ENCODE results near the gene KPTN. TPM values are rescaled to one million over a fixed set of nuclear protein-coding genes. Genes with fewer than 3 reads are reported as not detected.

KPTN gene
- total and polyA plus RNA-seq, 2 of the 8 experiments (the other 6 are each of a cell fraction or from before 2014, with no cell fraction given), result 23.6 to 31.3 TPM

- no peak overlapping the region for H3K4me2 ChIP-seq (ENCODE audit: insufficient read depth in 1 of 2, low read depth in 2 of 2, low read length in 2 of 2)
- FAIRE-seq (no peak), DNase-seq (ENCODE audit: low read depth in 1 of 2, low spot score in 2 of 2) (no peak)
- no peak overlapping the region for H3K18ac ChIP-seq (ENCODE audit: extremely low read depth, low read length)
- 72% methylated on average over 5 of the region's 5 CpGs; no CpG with 5 or more reads in 1 of the 2 experiments for WGBS, 2 experiments (ENCODE audit: extremely low coverage in 1 of 2, insufficient coverage in 1 of 2, insufficient read length in 1 of 2, insufficient replicate concordance in 2 of 2, low coverage in 1 of 2, low lambda C conversion rate in 2 of 2, missing lambda C conversion rate in 1 of 2)
- no peak overlapping the region for H2BK5ac ChIP-seq (ENCODE audit: low read depth, low read length)
- CTCF ChIA-PET (ENCODE audit: partially characterized antibody), result interaction anchor here (0.8 to 1.4 kb wide), 6 partner anchors 9 to 203 kb away, joined by 3 to 5 read pairs (median 4); partner anchors contain the start of gene KPTN
- H3K9me3 ChIP-seq (ENCODE audit: insufficient read depth in 2 of 2, low read depth in 1 of 2, low read length in 1 of 2), result no peaks in the 10 kb centered on the region
- no peaks in the 10 kb centered on the region for H3K27me3 ChIP-seq (replicated peaks in 1 of 4; ENCODE audit: control insufficient read depth in 3 of 4, extremely low read depth in 1 of 4, insufficient read depth in 3 of 4, low read length in 3 of 4)
- H3K79me1 ChIP-seq (ENCODE audit: low read depth, low read length), result peaks cover 11% of the 10 kb centered on the region
- H2AK5ac ChIP-seq (ENCODE audit: low read depth, low read length), result no peak overlapping the region
- H3K9ac ChIP-seq (replicated peaks in 1 of 4; ENCODE audit: extremely low read depth in 1 of 4, low read depth in 3 of 4, low read length in 3 of 4), result no peak overlapping the region
- H3K36me3 ChIP-seq (ENCODE audit: control insufficient read depth in 2 of 4, insufficient read depth in 4 of 4, low read length in 3 of 4), result no peaks in the 10 kb centered on the region
- H3K79me2 ChIP-seq (ENCODE audit: control insufficient read depth in 1 of 2, insufficient read depth in 2 of 2, low read length in 2 of 2), result peaks cover 0 to 28% of the 10 kb centered on the region in 2 experiments; a peak in 2 of 4 replicates
- peaks cover 0 to 6% of the 10 kb centered on the region in 2 experiments for H4K20me1 ChIP-seq (replicated peaks in 1 of 2; ENCODE audit: control insufficient read depth in 1 of 2, insufficient read depth in 2 of 2, low read length in 2 of 2)
- TF ChIP-seq SRF (IDR thresholded peaks at IDR 0.05; ENCODE audit: low read depth, low read length), result no peak
- TF ChIP-seq CREB1 (IDR thresholded peaks at IDR 0.05), result no peak
- TF ChIP-seq RAD21 (IDR thresholded peaks at IDR 0.05 in 1 of 2, conservative IDR thresholded peaks at IDR 0.05 in 1 of 2; ENCODE audit: low read depth in 2 of 2, low read length in 2 of 2), result no peak
- no peak overlapping the region for H2AFZ ChIP-seq (ENCODE audit: low read length)
- H3K4ac ChIP-seq (replicated peaks; ENCODE audit: insufficient read length, low read depth, low read length), result no peak overlapping the region
- H3K4me3 ChIP-seq (ENCODE audit: extremely low read depth in 1 of 4, insufficient read depth in 2 of 4, low read depth in 3 of 4, low read length in 4 of 4), result no peak overlapping the region
- H3K23ac ChIP-seq (ENCODE audit: insufficient read length), result no peak overlapping the region
- H3K14ac ChIP-seq (ENCODE audit: insufficient read length), result no peak overlapping the region
- H3K56ac ChIP-seq (replicated peaks; ENCODE audit: insufficient read length, low read depth, low read length), result no peak overlapping the region
- no peak overlapping the region for H2BK20ac ChIP-seq (ENCODE audit: low read length)
- no peak overlapping the region for H4K91ac ChIP-seq (replicated peaks; ENCODE audit: insufficient read length, low read length)
- H3K4me1 ChIP-seq (replicated peaks in 1 of 4; ENCODE audit: control insufficient read depth in 3 of 4, insufficient read depth in 4 of 4, low read length in 3 of 4), result peaks cover 0 to 14% (median 4%) of the 10 kb centered on the region in 4 experiments; a peak in 5 of 7 replicates
- no peak overlapping the region for H2BK12ac ChIP-seq (ENCODE audit: low read depth, low read length)
- POLR2A ChIA-PET (ENCODE audit: partially characterized antibody), result interaction anchor here (0.9 to 5.0 kb wide), 2 partner anchors 9 to 19 kb away, joined by 4 to 17 read pairs; partner anchors contain the start of gene KPTN
- H3K27ac ChIP-seq (ENCODE audit: low read depth, low read length), result no peak overlapping the region
- H2BK15ac ChIP-seq (ENCODE audit: low read length), result no peak overlapping the region
- no peak overlapping the region for H4K5ac ChIP-seq (ENCODE audit: insufficient read length, low read depth, low read length)
- H3K23me2 ChIP-seq (ENCODE audit: low read depth, low read length), result no peaks in the 10 kb centered on the region
- H4K8ac ChIP-seq (ENCODE audit: extremely low read depth, insufficient read depth, low read length), result no peak overlapping the region
- no peak overlapping the region for H2BK120ac ChIP-seq (replicated peaks; ENCODE audit: low read depth, low read length)
Observed at GRCh38 chr19:47503826-47504150, 19.8 kb upstream of the KPTN start.

Data from H1 (cell line).